Upper lobe of right lung (tissue), 1 donor: Measurements from ENCODE around the gene COL16A1. TPM values are rescaled to one million over a fixed set of nuclear protein-coding genes. Genes with fewer than 3 reads are reported as not detected.

Experiments used
- ATAC-seq: fragments of 200-7000 bp; cut with Tn5 transposase; one replicate; pipeline ENCODE4 v1.9.1; 2020; ENCODE audit warnings: mild to moderate bottlenecking, moderate library complexity
- DNase-seq: peaks from one replicate; pipeline ENCODE4 v3.0.0-alpha.2; 2020
- H3K27ac ChIP-seq: fragments of 200-600 bp; one replicate; pipeline ENCODE4 v1.8.0; 2022
- H3K27me3 ChIP-seq: fragments of 200-600 bp; one replicate; pipeline ENCODE4 v1.8.0; 2022; ENCODE audit warnings: mild to moderate bottlenecking
- H3K36me3 ChIP-seq: fragments of 200-600 bp; one replicate; pipeline ENCODE4 v1.8.0; 2022
- H3K4me1 ChIP-seq: fragments of 200-600 bp; one replicate; pipeline ENCODE4 v1.8.0; 2022
- H3K4me3 ChIP-seq: fragments of 200-600 bp; one replicate; pipeline ENCODE4 v1.8.0; 2022; ENCODE audit warnings: mild to moderate bottlenecking
- H3K9me3 ChIP-seq: fragments of 200-600 bp; one replicate; pipeline ENCODE4 v1.8.0; 2022
- CTCF ChIP-seq: fragments of 200-600 bp; IDR thresholded peaks from one replicate; pipeline ENCODE4 v1.8.0; 2022; ENCODE audit warnings: antibody characterized with exemption
- intact Hi-C: fragments of 100-400 bp; cut with DNase I; formaldehyde crosslinking; loops from one replicate; pipeline ENCODE4 v1.11.0; 2022
- total RNA-seq: library from RNA; stranded (reverse); fragmentation: NEBNext Ultra II Directional; extraction: Animal tissue kit (Norgen Biotek cat#: 25700); gene quantifications from one replicate; pipeline ENCODE4 v1.2.1, GENCODE V29; 2021
- donor health status: DM: no; HTN: yes; CAD: no; lungs with severe emphysema.

COL16A1 gene
- total RNA-seq, 1 donor from 2014 or later: 28.9 TPM

- no peak for ATAC-seq
- H3K9me3 ChIP-seq: no peaks in the 10 kb centered on the region
- intact Hi-C loops: no loop called here
- no peak for DNase-seq
- no peak overlapping the region for H3K27ac ChIP-seq
- no peaks in the 10 kb centered on the region for H3K36me3 ChIP-seq
- H3K27me3 ChIP-seq: no peaks in the 10 kb centered on the region
- no peaks in the 10 kb centered on the region for H3K4me1 ChIP-seq
- TF ChIP-seq CTCF: no peak
- no peak overlapping the region for H3K4me3 ChIP-seq
These were observed 31.8 kb upstream of the COL16A1 start for GRCh38 chr1:31735571-31735970.

GRCh38 chr1:31734582-31735107 lies 30.8 kb upstream of the COL16A1 start:
- DNase-seq: no peak
- no peaks in the 10 kb centered on the region for H3K4me1 ChIP-seq
- no peak for TF ChIP-seq CTCF
- no peaks in the 10 kb centered on the region for H3K36me3 ChIP-seq
- no peak for ATAC-seq
- no peaks in the 10 kb centered on the region for H3K9me3 ChIP-seq
- H3K27ac ChIP-seq: no peak overlapping the region
- H3K27me3 ChIP-seq: no peaks in the 10 kb centered on the region
- intact Hi-C loops: no loop called here
- H3K4me3 ChIP-seq: no peak overlapping the region

DNA sequence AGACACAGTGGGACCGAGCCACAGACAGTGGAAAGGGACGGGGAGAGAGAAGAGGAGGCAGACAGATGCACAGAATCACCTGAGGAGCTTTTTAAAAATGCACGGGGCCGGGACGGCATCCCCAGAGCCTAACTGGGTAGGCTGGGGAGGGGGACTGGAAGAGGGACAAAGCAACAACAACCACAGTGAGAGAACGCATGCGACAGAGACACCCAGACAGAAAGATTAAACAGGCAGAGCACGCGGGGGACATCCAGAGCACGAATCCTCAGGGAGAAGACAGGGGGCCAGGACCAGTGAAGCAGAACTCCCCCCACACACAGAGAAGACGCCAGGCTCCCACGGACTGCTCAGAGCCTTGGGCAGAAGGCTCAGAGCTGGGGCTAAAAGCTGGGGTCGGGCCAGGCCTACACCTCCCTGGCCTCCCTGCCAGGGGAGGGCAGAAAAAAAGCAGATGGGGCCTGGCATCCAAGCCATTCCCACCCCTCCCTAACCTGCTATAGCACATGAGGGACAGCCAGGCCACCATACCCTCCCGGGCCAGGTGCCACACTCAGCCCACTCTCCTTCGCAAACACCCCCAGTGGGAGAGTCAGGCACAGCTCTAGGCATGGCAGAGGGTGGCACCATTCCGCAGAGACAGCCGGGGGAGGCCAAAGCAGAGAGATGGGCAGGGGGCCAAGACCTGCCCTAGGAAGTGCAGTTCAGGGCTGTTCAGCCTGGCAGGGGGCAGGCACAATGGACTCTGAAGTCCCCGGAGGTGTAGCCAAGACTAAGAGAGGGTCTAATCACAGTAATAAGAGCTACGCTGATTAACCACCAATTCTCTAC lies 29.8 kb upstream of the COL16A1 start:
- DNase-seq: no peak
- Histone ChIP-seq H3K36me3 (no peaks in the 10 kb centered on the region), H3K27ac (no peak overlapping the region), H3K4me1 (no peaks in the 10 kb centered on the region), H3K4me3 (no peak overlapping the region), H3K9me3 (no peaks in the 10 kb centered on the region), H3K27me3 (no peaks in the 10 kb centered on the region)
- intact Hi-C loops: no loop called here
- no peak for ATAC-seq
- no peak for TF ChIP-seq CTCF

DNA sequence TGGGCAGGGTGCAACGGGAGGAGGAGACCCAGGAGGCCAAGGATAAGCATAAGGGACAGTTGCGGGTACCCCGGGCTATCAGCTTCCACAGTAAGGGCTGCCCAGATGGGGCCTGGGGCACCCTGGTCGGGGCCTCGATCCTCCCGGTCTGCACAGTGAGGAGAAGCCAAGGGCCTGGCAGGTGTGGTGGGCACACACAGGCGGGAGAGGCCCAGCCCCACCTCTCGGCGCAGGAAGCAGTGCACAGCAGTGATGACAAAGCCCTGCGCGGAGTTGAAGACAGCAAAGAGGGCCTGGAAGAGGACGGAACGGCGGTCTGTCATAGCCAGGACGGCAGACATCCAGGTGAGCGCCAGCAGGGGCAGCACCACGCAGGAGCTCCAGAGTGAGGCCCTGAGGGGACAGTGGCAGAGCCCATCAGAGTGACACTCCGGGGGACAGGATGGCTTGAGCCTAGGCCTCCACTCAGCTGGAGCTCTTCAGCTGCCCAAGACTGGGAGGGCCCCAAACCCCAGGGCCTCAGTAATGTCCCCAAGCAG lies 29.0 kb upstream of the COL16A1 start:
- no peaks in the 10 kb centered on the region for H3K4me1 ChIP-seq
- intact Hi-C loops: no loop called here
- no peak for TF ChIP-seq CTCF
- no peaks in the 10 kb centered on the region for H3K27me3 ChIP-seq
- DNase-seq: no peak
- no peak overlapping the region for H3K27ac ChIP-seq
- no peak overlapping the region for H3K4me3 ChIP-seq
- ATAC-seq: no peak
- no peaks in the 10 kb centered on the region for H3K36me3 ChIP-seq
- no peaks in the 10 kb centered on the region for H3K9me3 ChIP-seq

DNA sequence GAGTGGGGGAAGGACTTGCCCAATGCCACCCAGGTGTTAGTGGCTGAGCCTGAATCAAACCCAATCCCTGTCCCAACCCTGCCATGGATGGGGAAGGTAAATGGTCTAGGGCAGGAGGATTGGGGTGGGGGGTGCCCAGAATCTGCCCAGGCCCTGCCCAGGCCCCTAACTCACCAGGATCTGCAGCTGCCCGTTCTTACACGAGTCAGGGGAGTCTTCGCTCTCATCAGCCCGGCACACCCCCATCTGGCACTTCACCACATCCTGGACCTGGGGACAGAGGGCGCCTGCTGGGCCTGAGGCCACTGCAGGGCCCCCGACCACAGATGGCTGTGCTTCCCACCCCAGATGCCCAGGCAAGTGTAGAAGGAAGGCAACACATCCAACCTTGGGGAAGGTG lies 28.5 kb upstream of the COL16A1 start:
- intact Hi-C loops: no loop called here
- ATAC-seq (no peak), DNase-seq (no peak)
- no peak overlapping the region for H3K27ac ChIP-seq
- no peaks in the 10 kb centered on the region for H3K9me3 ChIP-seq
- no peaks in the 10 kb centered on the region for H3K27me3 ChIP-seq
- no peak overlapping the region for H3K4me3 ChIP-seq
- TF ChIP-seq CTCF: no peak
- no peaks in the 10 kb centered on the region for H3K4me1 ChIP-seq
- H3K36me3 ChIP-seq: no peaks in the 10 kb centered on the region
